ENCODE measurements around the gene FBXO42. TPM values are rescaled to one million over a fixed set of nuclear protein-coding genes. Genes with fewer than 3 reads are reported as not detected.

FBXO42 gene
- total and polyA plus RNA-seq, 9 of the 15 experiments (the other 6 are each of a cell fraction or from before 2014, with no cell fraction given) = 7.2 to 24.8 (median 17.4) TPM

DNA sequence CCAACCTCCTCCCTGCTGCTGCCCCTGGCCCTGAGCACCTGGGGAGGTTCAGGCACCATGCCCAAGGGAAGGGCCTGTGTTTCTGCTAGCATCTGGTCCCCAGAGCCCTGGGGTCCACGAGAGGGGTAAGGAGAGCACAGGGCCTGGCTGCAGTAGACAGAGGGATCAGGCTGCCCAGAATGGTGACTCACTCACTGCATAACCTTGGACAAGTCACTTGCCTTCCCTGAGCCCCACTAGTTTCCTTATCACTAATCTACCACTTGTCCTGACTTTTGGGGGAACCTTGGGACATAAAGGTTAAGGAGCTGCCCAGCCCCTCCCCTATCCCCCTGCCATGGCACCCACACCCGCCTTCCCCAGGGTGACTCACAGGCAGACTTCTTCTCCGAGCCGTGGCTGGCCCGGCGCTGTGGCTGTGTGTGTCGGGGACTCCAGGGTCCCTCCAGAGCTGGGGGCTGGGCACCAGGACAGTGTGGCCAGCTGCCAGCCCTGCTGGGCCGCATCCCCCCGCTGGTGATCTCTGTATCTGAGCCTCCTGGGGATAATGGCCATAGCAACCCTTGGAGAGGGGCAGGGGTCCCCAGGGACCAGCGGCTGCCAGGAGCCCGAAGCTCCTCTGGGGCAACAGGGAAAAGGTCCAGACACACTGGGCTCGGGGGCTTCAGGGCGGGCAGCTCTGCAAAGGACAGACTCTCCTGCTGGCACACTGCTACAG, 143.9 kb downstream of the FBXO42 start:
- in situ Hi-C loops (cut with MboI) (no loop called here), intact Hi-C loops (cut with micrococcal nuclease) (no loop called here)
- peak overlapping the region; percentile 97; the same call in 1 of the 3 replicates for H3K27ac ChIP-seq (ENCODE audit: extremely low read depth, low read depth, low read length)
- ATAC-seq = no peak
- H3K4me3 ChIP-seq = no peak overlapping the region
- WGBS (ENCODE audit: insufficient coverage, low coverage, missing lambda C conversion rate) = 48% methylated on average over 13 of the region's 13 CpGs
- H3K9me1 ChIP-seq (ENCODE audit: control insufficient read depth, insufficient read depth, low read length) = no peaks in the 10 kb centered on the region
- DNase-seq (ENCODE audit: extremely low read depth in 1 of 4, low spot score in 3 of 4) = peak in 3 of 4 experiments; percentile 71 to 85 (median 77)
- H3K4me2 ChIP-seq (ENCODE audit: insufficient read depth, low read length) = peak overlapping the region; percentile 31; the same call in 1 of the 2 replicates
- BruUV-seq (replicated peaks) = no TSS peak
- no peaks in the 10 kb centered on the region for H3K36me3 ChIP-seq (ENCODE audit: control insufficient read depth, insufficient read depth, low read length)
- H3K27me3 ChIP-seq (ENCODE audit: control insufficient read depth in 2 of 2, insufficient read depth in 2 of 2, low read length in 2 of 2) = no peaks in the 10 kb centered on the region
- peaks cover 26 to 54% of the 10 kb centered on the region in 2 experiments for H3K4me1 ChIP-seq (replicated peaks in 1 of 2; ENCODE audit: control insufficient read depth in 2 of 2, insufficient read depth in 2 of 2, low read length in 2 of 2)
- H3K9ac ChIP-seq (ENCODE audit: insufficient read depth in 1 of 2, low read depth in 2 of 2, low read length in 2 of 2) = peak overlapping the region; percentile 90 to 96; a peak in 3 of 4 replicates
- POLR2A ChIA-PET = interaction anchor here (0.7 to 3.7 kb wide), 3 partner anchors 9 to 30 kb away, joined by 3 to 21 read pairs (median 5); no protein-coding TSS in a partner anchor
- H2AFZ ChIP-seq (ENCODE audit: low read depth, low read length) = peak overlapping the region; percentile 91
- peaks cover 8% of the 10 kb centered on the region; the same call in 2 of the 3 replicates for H3K79me2 ChIP-seq (ENCODE audit: control insufficient read depth, insufficient read depth, low read length)
- no peaks in the 10 kb centered on the region for H4K20me1 ChIP-seq (replicated peaks; ENCODE audit: control insufficient read depth, insufficient read depth, low read length)
- CTCF ChIA-PET (ENCODE audit: low intra/inter-chr PET ratio) = no interaction called here
- H3K9me3 ChIP-seq (replicated peaks; ENCODE audit: control insufficient read depth, insufficient read depth, low read depth, low read length) = no peaks in the 10 kb centered on the region
- peak; percentile 29 for FAIRE-seq
- TF ChIP-seq, protein P1, sequence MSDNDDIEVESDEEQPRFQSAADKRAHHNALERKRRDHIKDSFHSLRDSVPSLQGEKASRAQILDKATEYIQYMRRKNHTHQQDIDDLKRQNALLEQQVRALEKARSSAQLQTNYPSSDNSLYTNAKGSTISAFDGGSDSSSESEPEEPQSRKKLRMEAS (CRISPR knock-in tag; IDR thresholded peaks at IDR 0.05) = peak; percentile 40
- TF ChIP-seq ZNF253 (CRISPR knock-in tag; conservative IDR thresholded peaks at IDR 0.05) (no peak), TAF1 (IDR thresholded peaks at IDR 0.05; ENCODE audit: control insufficient read depth, extremely low read depth, insufficient read depth, low read length, severe bottlenecking) (no peak), PCBP2 (IDR thresholded peaks at IDR 0.05; ENCODE audit: low read depth, low read length, poor library complexity, severe bottlenecking) (no peak), ZNF282 (CRISPR knock-in tag; IDR thresholded peaks at IDR 0.05) (no peak), ZNF57 (CRISPR knock-in tag; IDR thresholded peaks at IDR 0.05) (no peak), CEBPB (tag; IDR thresholded peaks at IDR 0.05) (no peak), ZFP1 (CRISPR knock-in tag; IDR thresholded peaks at IDR 0.05) (no peak), NR2C1 (IDR thresholded peaks at IDR 0.05) (no peak), NR2C1 (tag; IDR thresholded peaks at IDR 0.05) (no peak), CREM (IDR thresholded peaks at IDR 0.05; ENCODE audit: low read depth) (0 out of 2 replicates have a peak, but pooled peaks have one; percentile 20), SMARCE1 (IDR thresholded peaks at IDR 0.05) (peak; percentile 68; the same call in 1 of the 2 replicates), ZFP36 (IDR thresholded peaks at IDR 0.05; ENCODE audit: low read depth, low read length, partially characterized antibody) (no peak), MTA2 (IDR thresholded peaks at IDR 0.05; ENCODE audit: low read depth) (0 out of 2 replicates have a peak, but pooled peaks have one; percentile 22), ZNF143 (CRISPR knock-in tag; IDR thresholded peaks at IDR 0.05) (0 out of 2 replicates have a peak, but pooled peaks have one; percentile 47), FOS (IDR thresholded peaks at IDR 0.05; ENCODE audit: extremely low read depth, insufficient read length) (no peak), ZNF174 (CRISPR knock-in tag; IDR thresholded peaks at IDR 0.05) (no peak)
- TF ChIP-seq, protein P2, sequence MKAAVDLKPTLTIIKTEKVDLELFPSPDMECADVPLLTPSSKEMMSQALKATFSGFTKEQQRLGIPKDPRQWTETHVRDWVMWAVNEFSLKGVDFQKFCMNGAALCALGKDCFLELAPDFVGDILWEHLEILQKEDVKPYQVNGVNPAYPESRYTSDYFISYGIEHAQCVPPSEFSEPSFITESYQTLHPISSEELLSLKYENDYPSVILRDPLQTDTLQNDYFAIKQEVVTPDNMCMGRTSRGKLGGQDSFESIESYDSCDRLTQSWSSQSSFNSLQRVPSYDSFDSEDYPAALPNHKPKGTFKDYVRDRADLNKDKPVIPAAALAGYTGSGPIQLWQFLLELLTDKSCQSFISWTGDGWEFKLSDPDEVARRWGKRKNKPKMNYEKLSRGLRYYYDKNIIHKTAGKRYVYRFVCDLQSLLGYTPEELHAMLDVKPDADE (conservative IDR thresholded peaks at IDR 0.05; ENCODE audit: control insufficient read depth, low read depth, low read length) = no peak
- TF ChIP-seq, protein P3, sequence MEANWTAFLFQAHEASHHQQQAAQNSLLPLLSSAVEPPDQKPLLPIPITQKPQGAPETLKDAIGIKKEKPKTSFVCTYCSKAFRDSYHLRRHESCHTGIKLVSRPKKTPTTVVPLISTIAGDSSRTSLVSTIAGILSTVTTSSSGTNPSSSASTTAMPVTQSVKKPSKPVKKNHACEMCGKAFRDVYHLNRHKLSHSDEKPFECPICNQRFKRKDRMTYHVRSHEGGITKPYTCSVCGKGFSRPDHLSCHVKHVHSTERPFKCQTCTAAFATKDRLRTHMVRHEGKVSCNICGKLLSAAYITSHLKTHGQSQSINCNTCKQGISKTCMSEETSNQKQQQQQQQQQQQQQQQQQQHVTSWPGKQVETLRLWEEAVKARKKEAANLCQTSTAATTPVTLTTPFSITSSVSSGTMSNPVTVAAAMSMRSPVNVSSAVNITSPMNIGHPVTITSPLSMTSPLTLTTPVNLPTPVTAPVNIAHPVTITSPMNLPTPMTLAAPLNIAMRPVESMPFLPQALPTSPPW (CRISPR knock-in tag; IDR thresholded peaks at IDR 0.05) = peak; percentile 76

All from K562 (cell line).